Measurements from ENCODE around the gene ASNSD1.
"Not testable (repeated sequence)": the region's sequence is repeated elsewhere in the genome, so short reads cannot be mapped to it uniquely, and the experiment has no call there.

Gene ASNSD1

DNA sequence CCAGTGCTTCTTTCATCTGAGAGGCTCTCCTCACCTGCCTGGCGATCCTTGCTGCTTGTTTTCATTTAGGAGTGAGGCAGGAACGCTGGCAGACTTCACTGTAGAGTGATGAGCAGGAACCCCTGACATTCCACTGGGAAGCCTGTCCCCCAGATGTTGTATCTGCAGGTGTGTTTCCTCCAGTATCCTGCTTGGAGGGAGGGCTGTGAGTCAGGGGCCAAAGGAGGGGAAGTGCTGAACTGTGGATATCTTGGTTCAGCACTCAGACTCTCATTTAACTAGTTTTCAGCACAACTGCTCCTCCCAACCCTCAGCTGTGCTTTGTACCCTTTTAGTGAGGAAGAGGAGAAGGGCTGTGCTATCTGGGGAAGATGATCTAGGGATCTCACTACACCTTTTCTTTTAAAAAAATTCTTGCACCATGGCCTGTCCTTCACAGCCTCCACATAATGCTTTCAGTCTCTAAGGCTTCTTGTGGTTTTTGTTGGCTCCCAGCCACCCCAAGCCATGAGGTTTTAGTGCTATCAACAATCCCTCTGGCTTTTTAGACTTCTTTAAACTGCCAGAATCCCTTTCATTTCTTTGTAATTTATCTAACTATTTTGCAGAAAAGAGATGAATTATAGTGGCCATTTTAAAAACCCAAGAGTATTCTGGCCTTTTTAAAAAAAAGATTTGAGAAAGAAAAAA lies 24.4 kb downstream of the ASNSD1 start:
- in situ Hi-C loops (cut with MboI; ENCODE audit: low sequenced_read_pairs): no loop called here

DNA sequence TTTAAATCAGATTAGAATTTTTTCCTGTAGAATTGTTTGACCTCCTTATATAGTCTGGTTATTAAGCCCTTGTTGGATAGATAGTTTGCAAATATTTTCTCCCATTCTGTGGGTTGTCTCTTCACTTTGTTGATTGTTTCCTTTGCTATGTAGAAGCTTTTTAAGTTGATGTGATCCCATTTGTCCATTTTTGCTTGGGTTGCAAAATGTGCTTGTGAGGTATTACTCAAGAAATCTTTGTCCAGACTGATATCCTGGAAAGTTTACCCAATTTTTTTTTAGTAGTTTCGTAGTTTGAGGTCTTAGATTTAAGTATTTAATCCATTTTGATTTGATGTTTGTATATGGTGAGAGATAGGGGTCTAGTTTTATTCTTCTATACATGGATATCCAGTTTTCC lies 26.5 kb downstream of the ASNSD1 start:
- in situ Hi-C loops (cut with MboI; ENCODE audit: low sequenced_read_pairs): not testable (repeated sequence)

DNA sequence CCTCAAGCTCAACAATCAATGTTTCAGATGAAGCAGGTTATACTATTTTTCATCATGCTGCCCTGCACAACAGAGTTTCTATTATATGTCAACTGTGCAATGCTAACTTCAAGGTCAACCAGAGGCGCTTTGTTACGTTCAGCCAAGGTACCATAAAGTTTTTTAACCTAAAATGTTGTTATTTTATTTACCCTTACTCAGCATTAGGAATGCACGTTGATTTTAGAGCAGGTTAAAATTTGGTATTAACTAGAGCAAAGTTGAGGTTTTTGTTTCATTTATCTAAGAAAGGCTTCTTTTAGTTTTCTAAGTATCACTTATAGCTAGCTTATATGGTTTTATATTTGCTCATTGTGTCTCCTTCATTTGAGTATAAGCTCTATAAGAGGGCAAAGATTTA lies 35.0 kb downstream of the ASNSD1 start:
- in situ Hi-C loops (cut with MboI; ENCODE audit: low sequenced_read_pairs): no loop called here

DNA sequence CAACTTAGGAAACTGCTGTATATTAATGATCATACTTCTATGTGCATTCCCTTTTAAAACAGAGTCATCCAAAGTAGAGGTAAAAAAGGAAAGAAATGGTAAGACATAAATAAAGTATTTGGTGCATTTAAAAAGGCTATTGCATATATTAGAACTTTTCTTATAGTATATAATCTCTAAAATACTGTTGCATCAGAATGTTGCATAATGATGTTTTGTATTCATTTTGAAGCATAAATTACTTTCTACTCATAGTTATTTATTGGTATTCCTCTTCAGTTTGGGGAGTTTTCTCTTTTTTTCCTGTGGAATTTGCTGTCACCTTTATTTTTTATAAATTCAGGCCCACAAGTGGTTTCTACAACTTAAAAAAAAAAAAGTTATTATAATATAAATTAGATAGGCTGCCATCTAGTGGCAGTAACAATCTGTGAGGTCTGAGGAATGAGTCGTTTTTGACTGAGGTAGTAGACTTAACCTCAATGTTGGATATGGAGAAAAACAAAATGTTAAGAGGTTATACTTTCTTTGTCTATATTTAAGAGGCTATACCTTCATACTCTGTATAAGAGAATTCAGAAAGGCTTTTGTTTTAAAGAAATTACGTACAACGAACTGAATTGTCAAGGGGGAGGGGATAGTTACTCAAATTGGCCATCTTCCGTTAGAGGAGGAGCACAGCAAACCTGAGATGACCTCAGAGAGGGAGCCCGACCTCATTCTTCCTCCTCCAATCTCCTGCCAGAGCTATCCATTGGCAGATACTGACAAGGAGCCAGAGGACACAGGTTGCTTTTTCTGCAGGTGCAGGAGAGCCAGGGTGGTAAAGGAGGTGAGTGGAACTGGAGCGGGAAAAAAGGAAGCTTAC lies 37.0 kb downstream of the ASNSD1 start:
- in situ Hi-C loops (cut with MboI; ENCODE audit: low sequenced_read_pairs): no loop called here

DNA sequence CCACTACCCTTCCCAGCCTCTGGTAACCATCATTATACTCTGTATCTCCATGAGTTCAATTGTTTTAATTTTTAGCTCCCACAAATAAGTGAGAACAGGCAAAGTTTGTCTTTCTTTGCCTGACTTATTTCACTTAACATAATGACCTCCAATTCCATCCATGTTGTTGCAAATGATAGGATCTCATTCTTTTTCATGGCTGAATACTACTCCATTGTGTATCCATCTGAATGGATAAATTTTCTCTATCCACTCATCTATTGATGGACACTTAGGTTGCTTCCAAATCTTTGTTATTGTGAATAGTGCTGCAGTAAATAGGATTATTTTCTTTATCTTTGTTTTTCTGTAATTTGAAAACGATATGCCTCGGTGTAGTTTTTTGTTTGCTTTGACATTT lies 39.4 kb downstream of the ASNSD1 start:
- in situ Hi-C loops (cut with MboI; ENCODE audit: low sequenced_read_pairs): no loop called here

DNA sequence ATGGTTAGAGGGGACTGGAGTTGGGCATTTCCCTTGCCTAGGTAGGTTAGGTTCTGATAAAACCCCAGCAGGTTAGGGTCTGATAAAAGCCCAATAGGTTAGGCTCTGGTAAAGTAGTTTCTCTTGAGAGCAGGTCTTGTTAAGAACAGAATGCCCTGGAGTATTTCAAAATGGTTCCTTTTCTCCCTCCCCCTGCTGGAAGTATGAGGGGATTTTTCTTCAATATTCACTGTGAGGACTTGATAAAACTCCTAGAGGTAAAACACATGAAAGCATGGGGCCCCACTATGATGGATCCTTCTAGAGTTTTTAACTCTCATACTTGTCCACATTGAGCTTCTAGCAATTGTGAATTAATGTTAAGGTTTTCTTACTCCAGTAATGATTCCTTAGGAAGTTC lies 40.8 kb downstream of the ASNSD1 start:
- in situ Hi-C loops (cut with MboI; ENCODE audit: low sequenced_read_pairs): no loop called here

DNA sequence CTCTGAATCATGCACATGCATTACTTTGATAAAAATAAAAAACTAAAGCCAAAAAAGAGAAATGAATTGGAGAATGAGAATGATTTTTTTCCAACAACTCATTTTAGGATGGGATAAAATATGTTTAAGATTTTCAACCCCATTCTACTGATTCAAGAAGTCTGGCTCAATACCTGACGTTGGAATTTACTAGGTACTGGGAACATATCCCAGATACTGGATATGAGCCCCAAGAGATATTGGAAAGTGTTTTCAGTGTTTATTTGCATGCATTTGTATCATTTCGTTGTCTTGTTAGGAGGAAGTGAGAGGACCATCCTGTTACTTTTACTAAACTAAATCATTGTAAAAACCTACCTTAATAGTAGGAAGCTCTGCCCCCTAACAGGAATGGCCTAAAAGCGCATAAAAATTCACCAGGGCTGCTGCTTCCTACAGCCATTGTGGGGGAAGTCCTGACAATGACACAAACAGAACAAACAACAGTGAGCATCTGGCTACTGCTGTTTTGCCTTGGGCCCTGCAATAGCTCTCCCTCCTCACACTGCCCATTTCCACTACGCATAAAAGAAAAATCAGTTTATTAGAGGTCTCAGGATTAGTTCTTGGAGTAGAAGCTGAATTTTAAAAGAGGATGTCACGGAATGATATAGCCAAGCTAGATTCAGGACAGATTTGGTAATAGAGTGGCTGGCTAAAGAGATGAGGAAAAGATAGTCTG lies 48.4 kb downstream of the ASNSD1 start:
- in situ Hi-C loops (cut with MboI; ENCODE audit: low sequenced_read_pairs): no loop called here

DNA sequence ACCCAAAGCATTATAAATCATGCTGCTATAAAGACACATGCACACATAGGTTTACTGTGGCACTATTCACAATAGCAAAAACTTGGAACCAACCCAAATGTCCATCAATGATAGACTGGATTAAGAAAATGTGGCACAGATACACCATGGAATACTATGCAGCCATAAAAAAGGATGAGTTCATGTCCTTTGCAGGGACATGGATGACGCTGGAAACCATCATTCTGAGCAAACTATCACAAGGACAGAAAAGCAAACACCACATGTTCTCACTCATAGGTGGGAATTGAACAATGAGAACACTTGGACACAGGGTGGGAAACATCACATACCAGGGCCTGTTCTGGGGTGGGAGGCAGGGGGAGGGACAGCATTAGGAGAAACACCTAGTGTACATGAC lies 56.3 kb downstream of the ASNSD1 start:
- in situ Hi-C loops (cut with MboI; ENCODE audit: low sequenced_read_pairs): not testable (repeated sequence)

DNA sequence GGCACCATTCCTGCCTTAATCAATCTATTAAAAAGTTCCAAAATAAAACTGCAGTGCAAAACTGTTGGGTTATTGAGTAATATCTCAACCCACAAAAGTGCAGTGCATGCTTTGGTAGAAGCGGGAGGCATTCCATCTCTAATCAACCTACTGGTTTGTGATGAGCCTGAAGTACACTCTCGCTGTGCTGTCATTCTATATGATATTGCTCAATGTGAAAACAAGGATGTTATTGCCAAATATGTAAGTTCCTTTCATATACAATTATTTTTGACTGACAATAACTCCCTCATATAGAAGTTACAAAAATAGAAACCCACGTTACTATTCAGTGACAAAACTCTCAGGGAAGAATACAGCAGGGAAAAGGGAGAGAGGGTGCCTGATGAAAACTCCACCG lies 58.3 kb downstream of the ASNSD1 start:
- in situ Hi-C loops (cut with MboI; ENCODE audit: low sequenced_read_pairs): no loop called here

All from hTERT RPE-1 (cell line).